Activated CD4-positive, alpha-beta memory T cell treated with anti-CD3 and anti-CD28 coated beads, Interleukin-2, amount 10 ng/mL, durations not matched to agents 7 days and 5 days (primary cell): ENCODE results near the gene MAP4. TPM values are rescaled to one million over a fixed set of nuclear protein-coding genes. Genes with fewer than 3 reads are reported as not detected.

Experiments used
- CTCF ChIA-PET: fragments of 350-600 bp; sonication (Branson Sonifier 250); formaldehyde crosslinking; loops from one replicate; lab custom pipeline; 2021; ENCODE audit warnings: antibody characterized with exemption, inconsistent platforms; lab: Charles Lee
- POLR2A ChIA-PET: fragments of 350-600 bp; sonication (Branson Sonifier 250); formaldehyde crosslinking; loops from one replicate; lab custom pipeline; 2021; ENCODE audit warnings: antibody characterized with exemption; lab: Charles Lee
- DNase-seq: peaks from one replicate; pipeline ENCODE4 v3.0.0-alpha.2; 2020
- H3K27ac Mint-ChIP-seq: one replicate; pipeline ENCODE4 v1.8.0; 2021; ENCODE audit warnings: mild to moderate bottlenecking, mixed read lengths
- H3K27me3 Mint-ChIP-seq: one replicate; pipeline ENCODE4 v1.8.0; 2021; ENCODE audit warnings: mixed read lengths
- H3K36me3 Mint-ChIP-seq: one replicate; pipeline ENCODE4 v1.8.0; 2021; ENCODE audit warnings: low read depth, mixed read lengths
- H3K4me1 Mint-ChIP-seq: one replicate; pipeline ENCODE4 v1.8.0; 2021; ENCODE audit warnings: mixed read lengths
- H3K4me3 Mint-ChIP-seq: one replicate; pipeline ENCODE4 v1.8.0; 2021; ENCODE audit warnings: mild to moderate bottlenecking, mixed read lengths
- H3K9me3 Mint-ChIP-seq: one replicate; pipeline ENCODE4 v1.8.0; 2021; ENCODE audit warnings: mixed read lengths
- total RNA-seq, 2 experiments: library from RNA; stranded (reverse); gene quantifications; one replicate each; pipeline ENCODE4 v1.2.3, GENCODE V29; 2021

MAP4 gene
- total RNA-seq, 2 experiments from 2014 or later: 92.6 to 94.2 TPM

DNA sequence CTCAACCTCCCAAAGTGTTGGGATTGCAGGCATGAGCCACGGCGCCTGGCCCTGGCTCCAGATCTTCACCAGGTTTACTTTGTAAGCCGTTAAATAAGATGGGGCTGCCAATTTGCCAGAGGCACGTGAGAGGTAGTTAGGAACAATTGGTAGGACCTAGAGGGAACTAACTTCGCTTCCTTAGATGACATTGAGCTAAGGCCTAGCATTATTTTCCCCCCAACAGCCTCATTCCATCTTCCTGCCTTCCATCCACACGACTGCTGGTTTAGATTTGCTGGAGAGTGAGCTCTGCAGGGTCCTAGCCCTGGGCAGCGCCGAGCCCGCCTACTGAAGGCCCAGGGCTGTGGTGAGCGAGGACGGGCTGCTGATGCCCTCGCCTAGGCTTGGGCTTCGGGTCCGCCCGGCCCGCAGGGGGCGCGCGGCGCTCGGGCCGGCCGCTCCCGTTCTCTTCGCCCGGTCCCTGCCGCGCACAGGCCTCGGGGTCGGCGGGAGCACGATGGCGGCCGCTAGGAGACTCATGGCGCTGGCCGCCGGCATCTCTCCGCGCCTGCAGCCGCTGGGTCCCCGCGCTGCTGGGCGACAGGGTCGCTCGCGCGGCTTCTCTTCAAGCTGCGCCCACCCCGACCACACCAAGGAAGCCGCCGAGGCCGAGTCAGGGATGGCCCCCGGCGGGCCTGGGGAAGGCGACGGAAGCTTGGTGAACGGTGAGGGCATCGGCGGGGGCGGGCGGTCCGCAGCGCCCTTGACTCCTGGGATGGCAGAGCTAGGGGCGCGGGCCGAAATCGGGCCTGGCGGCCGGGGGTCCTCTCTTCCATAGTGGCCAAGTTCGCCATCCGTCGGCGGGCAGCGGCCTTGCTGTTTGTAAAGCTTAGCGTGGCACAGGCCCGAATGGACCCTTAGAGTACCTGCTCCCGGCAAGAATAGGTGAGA lies 191.4 kb downstream of the MAP4 start:
- DNase-seq: peak; percentile 82
- ChIA-PET POLR2A (interaction anchor here (0.6 to 3.0 kb wide), 25 partner anchors 8 to 1296 kb away, joined by 3 to 19 read pairs (median 4); partner anchors contain the start of genes CDC25A, DHX30, SMARCC1 and USP19), CTCF (interaction anchor here (0.6 to 5.1 kb wide), 37 partner anchors 9 to 792 kb away, joined by 3 to 53 read pairs (median 4); partner anchors contain the start of genes CDC25A and SCAP)
- Mint-ChIP-seq H3K4me1 (peaks cover 38% of the 10 kb centered on the region), H3K27me3 (no peaks in the 10 kb centered on the region), H3K27ac (peak overlapping the region; percentile 47), H3K4me3 (peak overlapping the region; percentile 83), H3K36me3 (peaks cover 37% of the 10 kb centered on the region), H3K9me3 (no peaks in the 10 kb centered on the region)

DNA sequence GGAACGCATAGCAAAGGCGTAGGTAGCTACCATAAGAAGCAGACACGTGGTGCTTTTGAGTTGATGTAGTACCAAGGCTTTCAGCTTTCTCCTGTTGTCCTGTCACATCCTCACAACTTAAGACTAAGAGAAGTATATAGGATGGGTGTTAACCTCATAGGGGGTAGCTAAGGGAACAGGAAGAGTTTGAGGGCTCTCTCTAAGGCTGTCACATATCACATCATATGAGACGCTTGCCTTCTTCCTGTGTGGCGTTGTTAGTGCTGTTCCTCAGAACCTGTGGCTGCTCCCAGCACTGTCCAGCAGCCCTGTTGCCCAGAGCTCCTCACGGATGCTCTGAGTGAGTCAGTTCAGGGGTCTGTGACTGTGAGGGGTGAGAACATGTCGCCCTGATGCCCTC lies 198.6 kb downstream of the MAP4 start:
- POLR2A ChIA-PET: interaction anchor here (1.3 kb wide), 1 partner anchor 14 kb away, joined by 3 read pairs; no protein-coding TSS in a partner anchor

DNA sequence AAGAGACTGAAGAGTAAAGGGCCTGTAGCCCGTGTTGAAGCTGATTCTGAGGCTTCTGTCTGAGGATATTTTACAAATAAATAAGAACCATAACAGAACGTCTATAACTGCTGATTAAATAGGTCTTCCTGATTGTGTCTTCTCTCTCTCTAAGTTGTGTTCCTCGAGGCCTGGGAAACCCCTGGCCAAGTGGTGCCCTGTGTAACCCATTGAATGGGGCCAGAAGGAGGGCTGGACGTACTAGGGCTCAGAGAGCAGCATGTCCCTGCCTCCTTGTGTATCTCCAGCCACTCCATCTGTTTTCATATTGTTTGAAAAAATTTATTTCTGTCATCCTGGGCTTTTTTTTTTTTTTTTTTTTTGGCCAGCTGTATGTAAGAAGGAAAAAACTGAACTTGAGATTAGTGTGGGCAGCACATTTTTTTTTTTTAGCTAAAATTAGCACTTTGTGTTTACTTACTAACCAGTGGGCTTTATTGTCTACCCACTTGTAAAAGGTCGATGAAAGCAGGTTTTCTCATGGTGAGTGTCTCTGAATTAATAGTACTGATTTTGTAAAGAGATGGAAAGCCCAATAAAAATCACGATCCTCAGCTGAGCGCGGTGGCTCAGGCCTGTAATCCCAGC lies 202.6 kb downstream of the MAP4 start:
- Mint-ChIP-seq H3K27me3 (no peaks in the 10 kb centered on the region), H3K27ac (no peak overlapping the region), H3K36me3 (peaks cover 28% of the 10 kb centered on the region), H3K9me3 (no peaks in the 10 kb centered on the region), H3K4me1 (no peaks in the 10 kb centered on the region), H3K4me3 (no peak overlapping the region)
- POLR2A ChIA-PET: interaction anchor here (2.1 kb wide), 1 partner anchor 10 kb away, joined by 7 read pairs; no protein-coding TSS in a partner anchor
- CTCF ChIA-PET: interaction anchor here (0.6 to 6.8 kb wide), 5 partner anchors 11 to 1208 kb away, joined by 3 to 49 read pairs (median 4); no protein-coding TSS in a partner anchor
- DNase-seq: no peak

More for the DNA sequence above, 198.6 kb downstream of the MAP4 start:
- H3K27ac Mint-ChIP-seq: no peak overlapping the region
- no peak for DNase-seq
- H3K4me1 Mint-ChIP-seq: no peaks in the 10 kb centered on the region
- peaks cover 20% of the 10 kb centered on the region for H3K36me3 Mint-ChIP-seq
- no peaks in the 10 kb centered on the region for H3K27me3 Mint-ChIP-seq
- CTCF ChIA-PET: interaction anchor here (1.1 kb wide), 1 partner anchor 295 kb away, joined by 4 read pairs; no protein-coding TSS in a partner anchor
- H3K9me3 Mint-ChIP-seq: no peaks in the 10 kb centered on the region
- no peak overlapping the region for H3K4me3 Mint-ChIP-seq

DNA sequence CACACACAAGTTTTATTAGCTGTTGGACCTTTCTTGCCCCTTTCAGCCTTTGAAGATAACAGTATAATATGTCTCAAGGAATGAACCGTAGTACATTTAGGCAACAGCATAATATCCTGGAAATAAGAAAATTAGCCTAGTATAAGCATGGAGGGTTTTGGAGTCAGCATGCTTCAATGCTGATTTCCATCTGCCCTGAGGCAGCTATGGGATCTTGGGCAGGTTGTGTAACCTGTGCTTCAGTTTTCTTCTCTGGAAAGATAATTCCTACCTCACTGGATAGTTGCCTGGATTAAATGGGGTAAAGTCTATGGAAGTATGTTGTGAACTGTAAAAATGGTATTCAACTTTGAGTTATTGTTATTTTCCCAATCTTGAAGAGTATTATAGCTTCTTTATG lies 211.6 kb downstream of the MAP4 start:
- CTCF ChIA-PET: interaction anchor here (0.9 to 2.4 kb wide), 5 partner anchors 11 to 291 kb away, joined by 3 to 26 read pairs (median 4); partner anchors contain the start of gene ELP6

DNA sequence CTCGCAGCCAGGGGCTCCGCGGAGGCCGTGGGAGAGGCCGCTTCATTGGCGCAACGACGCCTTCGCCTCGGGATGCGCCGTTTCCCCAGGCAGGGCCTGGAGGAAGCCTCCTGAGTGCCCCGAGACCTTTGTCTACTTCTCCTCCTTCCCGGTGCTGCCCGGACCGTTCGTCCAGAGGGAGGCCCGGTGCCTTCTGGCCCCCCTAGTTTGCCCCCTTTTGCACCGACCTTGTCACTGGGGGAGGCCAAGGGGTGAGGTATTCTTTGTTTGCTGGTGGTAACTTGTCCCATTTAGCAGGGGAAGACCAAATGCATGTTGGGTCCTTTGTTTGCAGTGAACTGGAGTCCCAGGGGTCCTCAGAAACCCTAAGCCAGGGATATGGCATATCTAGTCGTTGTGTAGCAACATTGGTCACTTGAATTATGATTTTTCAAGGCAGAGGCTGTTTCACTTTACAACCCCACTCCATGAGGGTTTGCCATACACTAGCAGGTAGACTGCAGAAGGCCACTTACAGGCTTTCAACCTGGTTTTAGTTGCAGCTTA lies 212.7 kb downstream of the MAP4 start:
- no peak for DNase-seq
- POLR2A ChIA-PET: interaction anchor here (0.8 to 2.3 kb wide), 2 partner anchors 14 to 21 kb away, joined by 3 to 19 read pairs; no protein-coding TSS in a partner anchor
- peak overlapping the region; percentile 91 for H3K4me3 Mint-ChIP-seq
- H3K9me3 Mint-ChIP-seq: no peaks in the 10 kb centered on the region
- peaks cover 10% of the 10 kb centered on the region for H3K36me3 Mint-ChIP-seq
- CTCF ChIA-PET: interaction anchor here (1.1 kb wide), 1 partner anchor 290 kb away, joined by 3 read pairs; the partner anchor contains the start of gene ELP6
- H3K27me3 Mint-ChIP-seq: peaks cover 2% of the 10 kb centered on the region
- peak overlapping the region; percentile 76 for H3K27ac Mint-ChIP-seq
- H3K4me1 Mint-ChIP-seq: peaks cover 30% of the 10 kb centered on the region

More for the DNA sequence above, 211.6 kb downstream of the MAP4 start:
- Mint-ChIP-seq H3K4me1 (peaks cover 30% of the 10 kb centered on the region), H3K4me3 (peak overlapping the region; percentile 91), H3K27me3 (peaks cover 2% of the 10 kb centered on the region), H3K36me3 (peaks cover 10% of the 10 kb centered on the region), H3K27ac (no peak overlapping the region), H3K9me3 (no peaks in the 10 kb centered on the region)
- DNase-seq: no peak
- POLR2A ChIA-PET: interaction anchor here (2.3 kb wide), 1 partner anchor 20 kb away, joined by 19 read pairs; no protein-coding TSS in a partner anchor

- DNase-seq: peak; percentile 86
- no peaks in the 10 kb centered on the region for H3K9me3 Mint-ChIP-seq
- ChIA-PET POLR2A (interaction anchor here (1.0 to 1.9 kb wide), 7 partner anchors 14 to 385 kb away, joined by 4 to 19 read pairs (median 6); partner anchors contain the start of genes CDC25A, ELP6 and SMARCC1), CTCF (interaction anchor here (0.9 to 2.5 kb wide), 4 partner anchors 13 to 281 kb away, joined by 3 to 16 read pairs (median 4); no protein-coding TSS in a partner anchor)
- peak within 1 kb of the TSS; percentile 93 for H3K4me3 Mint-ChIP-seq
- H3K27me3 Mint-ChIP-seq: peaks cover 2% of the 10 kb centered on the region
- peaks cover 10% of the 10 kb centered on the region for H3K36me3 Mint-ChIP-seq
- H3K27ac Mint-ChIP-seq: peak within 1 kb of the TSS; percentile 90
- peaks cover 30% of the 10 kb centered on the region for H3K4me1 Mint-ChIP-seq
Observed at GRCh38 chr3:47802734-47803479, 213.3 kb downstream of the MAP4 start, which contains the start of gene DHX30. Gene DHX30 (plus strand): TSS chr3:47803138. CDS start chr3:47810684, 7,546 bp downstream.

Other genes starting within 250 kb of the MAP4 start
- gene SMARCC1, start 234.5 kb downstream of the MAP4 start, total RNA-seq: 10 to 100 TPM; 83.0 to 83.7 TPM
- gene DHX30, start 213.3 kb downstream of the MAP4 start, total RNA-seq: 10 to 100 TPM; 62.0 to 63.0 TPM
- 10 to 100 TPM; 19.6 to 20.1 TPM for gene CDC25A, start 172.0 kb upstream of the MAP4 start, total RNA-seq
- not detected for gene CAMP, start 207.1 kb upstream of the MAP4 start, total RNA-seq
- 10 to 100 TPM; 38.1 to 38.6 TPM for gene ZNF589, start 224.7 kb upstream of the MAP4 start, total RNA-seq